Measurements from ENCODE around the gene SCGB1D4. TPM values are rescaled to one million over a fixed set of nuclear protein-coding genes. Genes with fewer than 3 reads are reported as not detected.
A peak's percentile ranks its signal among the peaks of the same experiment; 100 is the strongest.

SCGB1D4 gene
- total RNA-seq, 2 donors from 2014 or later = not detected

DNA sequence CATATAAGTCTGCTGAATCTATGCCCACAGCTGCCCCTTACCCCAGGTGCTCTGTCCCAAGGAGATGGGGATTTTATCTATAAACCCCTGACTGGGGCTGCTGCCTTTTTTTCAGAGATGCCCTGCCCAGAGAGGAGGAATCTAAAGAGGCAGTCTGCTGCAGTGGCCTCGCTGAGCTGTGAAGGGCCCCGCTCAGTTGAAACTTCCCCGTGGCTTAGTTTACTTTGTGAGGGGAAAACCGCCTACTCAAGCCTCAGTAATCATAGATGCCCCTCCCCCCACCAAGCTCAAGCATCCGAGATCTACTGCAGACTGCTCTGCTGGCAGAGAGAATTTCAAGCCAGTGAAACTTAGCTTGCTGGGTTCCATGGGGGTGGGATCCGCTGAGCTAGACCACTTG, 7.4 kb upstream of the SCGB1D4 start:
- DNase-seq = no peak
- intact Hi-C loops (cut with DNase I) = no loop called here
- no peak for ATAC-seq

DNA sequence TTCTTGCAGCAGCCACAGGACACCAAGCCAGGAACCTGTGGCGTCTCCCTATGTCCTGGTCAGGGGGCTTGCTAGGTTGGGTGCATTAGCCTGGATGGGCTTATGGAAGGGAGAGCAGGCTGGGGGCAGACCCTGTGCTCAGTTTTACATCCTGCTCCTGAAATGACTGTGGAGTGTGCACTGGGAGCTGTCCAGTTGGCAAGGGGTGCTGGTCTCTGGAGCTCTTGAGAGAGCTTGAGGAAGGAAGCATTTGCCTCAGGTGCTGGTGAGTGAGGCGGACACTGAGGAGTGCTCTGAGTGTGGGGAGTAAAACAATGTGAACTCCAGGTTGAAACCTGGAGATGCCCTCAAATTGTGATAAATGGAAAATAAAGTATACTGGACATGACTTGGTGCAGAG, 3.4 kb downstream of the SCGB1D4 start:
- peak in 1 of 2 donors; percentile 47 for ATAC-seq
- intact Hi-C loops (cut with DNase I) = no loop called here
- no peak for DNase-seq

GRCh38 chr11:62280452-62280851, 18.4 kb downstream of the SCGB1D4 start:
- DNase-seq (no peak), ATAC-seq (no peak)
- intact Hi-C loops (cut with DNase I) = no loop called here

DNA sequence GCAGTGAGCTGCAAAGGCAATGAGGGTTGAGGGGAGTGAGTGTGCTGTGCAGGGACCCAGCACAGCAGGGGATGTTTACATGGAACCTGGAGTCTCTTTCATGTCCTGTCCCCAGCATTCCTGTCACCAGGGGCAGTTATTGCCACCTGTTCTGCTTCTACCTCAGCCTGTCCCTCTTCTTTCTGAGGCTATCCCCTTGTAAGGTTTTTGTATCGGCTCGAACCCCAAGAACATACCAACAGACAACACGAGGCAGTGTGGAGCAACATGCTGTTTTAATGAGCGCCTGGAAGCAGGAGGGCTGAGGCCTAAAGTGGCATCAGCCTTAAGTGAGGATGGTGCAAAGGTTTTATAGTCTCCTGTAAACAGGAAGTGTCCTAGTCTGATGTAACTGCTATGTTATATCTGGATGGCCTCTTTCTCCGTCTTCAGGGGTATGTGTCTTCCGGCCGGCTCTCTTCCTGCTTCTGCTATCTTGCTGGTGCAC, 25.0 kb downstream of the SCGB1D4 start:
- DNase-seq = no peak
- no peak for ATAC-seq
- intact Hi-C loops (cut with DNase I) = no loop called here

- DNase-seq = no peak
- ATAC-seq = no peak
- intact Hi-C loops (cut with DNase I) = no loop called here
Observed at GRCh38 chr11:62273284-62273683, 25.6 kb downstream of the SCGB1D4 start.

DNA sequence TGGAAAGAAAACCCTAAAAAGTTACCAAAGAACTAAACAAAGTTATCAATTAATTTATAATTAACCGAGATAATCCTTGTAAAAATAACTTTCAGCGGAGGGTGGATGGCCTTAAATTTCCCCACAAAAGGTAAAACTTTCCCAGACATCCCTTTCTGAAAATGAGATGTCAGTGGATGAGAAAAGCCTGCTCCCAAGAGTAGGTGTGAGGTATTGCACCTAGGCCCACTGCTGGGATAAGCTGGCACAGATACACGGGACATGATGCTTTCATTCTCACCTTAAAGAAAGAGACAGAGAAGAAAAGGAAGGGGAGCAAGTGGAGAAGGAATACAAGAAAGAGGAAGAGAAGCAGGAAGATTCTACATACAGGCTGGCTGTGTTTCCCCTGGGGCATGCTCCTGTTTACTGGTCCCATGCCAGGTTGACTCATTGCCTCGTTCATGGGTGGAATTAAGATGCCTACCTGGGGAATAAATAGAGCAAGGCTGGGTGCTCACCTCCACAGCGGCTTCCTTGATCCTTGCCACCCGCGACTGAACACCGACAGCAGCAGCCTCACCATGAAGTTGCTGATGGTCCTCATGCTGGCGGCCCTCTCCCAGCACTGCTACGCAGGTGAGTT, 29.1 kb downstream of the SCGB1D4 start, which contains the start of gene SCGB2A2:
TSS of gene SCGB2A2 (plus strand) at position 505 of the 625 bp plus-strand sequence. CDS start at position 564, 59 bp downstream.
- intact Hi-C loops (cut with DNase I) = no loop called here
- ATAC-seq (no peak), DNase-seq (peak; percentile 21)

DNA sequence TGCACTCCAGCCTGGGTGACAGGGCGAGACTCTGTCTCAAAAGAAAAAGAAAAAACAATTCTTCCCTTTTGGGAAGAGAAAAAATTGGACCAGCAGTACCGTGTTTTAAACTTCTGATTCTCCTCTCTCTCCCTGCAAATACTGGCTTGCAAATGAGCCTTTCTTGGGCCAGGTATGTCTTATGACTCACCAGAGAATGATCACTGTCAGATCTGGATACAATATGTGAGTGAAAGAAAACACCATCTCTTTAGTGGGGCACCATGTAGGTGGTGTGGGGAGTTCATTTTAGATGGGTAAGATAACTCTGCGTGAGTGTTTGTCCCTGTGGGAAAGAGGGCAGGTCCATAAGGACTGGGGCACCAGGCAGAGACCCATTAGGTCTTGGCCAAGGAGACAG, 31.3 kb downstream of the SCGB1D4 start:
- DNase-seq (no peak), ATAC-seq (no peak)
- intact Hi-C loops (cut with DNase I) = no loop called here

DNA sequence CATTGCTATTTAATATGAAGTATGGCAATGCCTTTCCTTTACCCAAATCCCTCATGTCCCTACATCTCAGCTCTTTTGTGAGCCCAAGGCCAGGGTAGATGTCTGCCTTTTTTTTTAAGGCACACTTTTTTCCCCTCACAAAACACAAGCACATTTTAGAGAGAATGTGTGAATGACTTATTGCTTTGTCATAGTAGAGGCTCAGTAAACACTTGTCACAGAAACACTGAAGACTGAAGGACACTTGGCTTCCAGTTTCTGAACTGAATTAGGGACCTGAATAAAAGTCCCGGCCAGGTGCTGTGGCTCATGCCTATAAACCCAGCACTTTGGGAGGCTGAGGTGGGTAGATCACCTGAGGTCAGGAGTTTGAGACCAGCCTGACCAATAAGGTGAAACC, 31.8 kb downstream of the SCGB1D4 start:
- no peak for ATAC-seq
- intact Hi-C loops (cut with DNase I) = no loop called here
- no peak for DNase-seq

DNA sequence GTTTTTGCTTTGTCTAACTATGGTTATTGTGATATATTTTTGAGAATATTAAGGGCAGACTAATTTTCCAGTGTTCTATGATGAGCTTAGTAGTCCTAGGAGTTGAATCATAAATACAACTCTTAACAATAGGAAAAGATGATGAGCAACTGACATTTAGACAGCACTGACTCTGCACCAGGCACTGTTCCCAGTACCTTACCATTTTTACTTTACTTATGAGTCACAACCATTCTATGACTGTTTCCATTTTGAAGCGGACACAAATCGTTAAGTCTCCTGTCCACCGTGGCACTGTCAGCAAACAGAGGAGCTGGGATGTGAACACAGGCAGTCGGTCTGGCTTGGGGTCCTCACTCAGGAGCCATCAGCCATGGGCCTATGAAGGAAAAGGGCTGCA, 32.3 kb downstream of the SCGB1D4 start:
- intact Hi-C loops (cut with DNase I) = no loop called here
- ATAC-seq = no peak

DNA sequence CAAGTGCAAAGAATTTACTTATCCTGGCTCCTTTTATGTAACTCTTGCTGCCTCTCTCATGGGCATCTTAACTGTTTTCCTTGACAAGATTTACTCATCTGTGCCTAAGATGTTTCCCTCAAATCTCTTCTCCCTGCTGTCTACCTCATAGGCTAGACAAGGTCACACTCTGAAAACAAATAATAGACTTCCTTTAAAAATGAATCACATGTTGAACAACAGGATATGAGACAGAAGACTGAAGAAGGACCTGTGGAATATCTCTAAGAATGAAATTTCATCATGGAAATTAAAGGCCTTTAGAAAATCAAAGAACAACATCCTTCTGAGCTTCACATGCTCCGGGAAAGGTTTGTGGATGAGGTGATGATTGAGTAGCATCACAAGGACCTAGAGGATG, 34.9 kb downstream of the SCGB1D4 start:
- DNase-seq (no peak), ATAC-seq (no peak)
- intact Hi-C loops (cut with DNase I) = no loop called here

More for the DNA sequence above, 32.3 kb downstream of the SCGB1D4 start:
- DNase-seq = no peak

- intact Hi-C loops (cut with DNase I) = no loop called here
- DNase-seq (no peak), ATAC-seq (no peak)
Observed at GRCh38 chr11:62260261-62260953, 38.5 kb downstream of the SCGB1D4 start.

GRCh38 chr11:62256281-62256680, 42.6 kb downstream of the SCGB1D4 start:
- ATAC-seq (no peak), DNase-seq (no peak)
- intact Hi-C loops (cut with DNase I) = no loop called here

- intact Hi-C loops (cut with DNase I) = no loop called here
- ATAC-seq (no peak), DNase-seq (no peak)
Observed at GRCh38 chr11:62253999-62254542, 44.8 kb downstream of the SCGB1D4 start.

DNA sequence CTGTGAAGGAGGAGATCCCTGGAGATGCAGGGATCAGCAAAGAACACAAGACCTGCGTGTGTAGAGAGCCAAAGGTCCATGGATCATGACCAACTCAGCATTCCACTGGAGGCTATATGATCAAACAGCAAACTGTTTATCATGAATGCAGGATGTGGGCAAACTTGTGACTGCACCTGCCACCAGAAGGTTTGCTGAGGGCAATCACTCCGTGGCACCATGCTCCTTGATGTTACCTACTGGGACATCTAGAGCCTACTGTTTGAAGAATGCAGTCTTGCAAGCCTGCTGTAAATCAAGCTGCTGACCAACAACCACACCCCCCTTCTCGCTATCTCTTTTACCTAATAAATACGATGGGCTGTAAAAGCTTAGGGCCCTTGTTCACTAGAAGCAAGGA, 47.2 kb downstream of the SCGB1D4 start:
- DNase-seq = no peak
- intact Hi-C loops (cut with DNase I) = no loop called here
- ATAC-seq = no peak

Other genes with a start within 250 kb of the SCGB1D4 start
- gene INCENP, start 175.1 kb downstream of the SCGB1D4 start, total RNA-seq = 10 to 100 TPM; 15.4 to 16.7 TPM
- gene SCGB1D1, start 108.9 kb downstream of the SCGB1D4 start, total RNA-seq = not detected
- gene SCGB2A1, start 90.4 kb downstream of the SCGB1D4 start, total RNA-seq = not detected
- 1 to 10 TPM in 1 of 2 donors, not detected in 1; 1.2 TPM for gene SCGB1D2, start 56.8 kb downstream of the SCGB1D4 start, total RNA-seq
- not detected for gene SCGB2A2, start 28.9 kb downstream of the SCGB1D4 start, total RNA-seq
- gene ASRGL1, start 38.4 kb upstream of the SCGB1D4 start, total RNA-seq = 1 to 10 TPM; 7.8 to 8.1 TPM
- not detected for gene SCGB1A1, start 120.0 kb upstream of the SCGB1D4 start, total RNA-seq
- gene AHNAK, start 247.7 kb upstream of the SCGB1D4 start, total RNA-seq = 100 to 1,000 TPM; 329 to 404 TPM